Skin epidermis (tissue), 12 donors: ENCODE measurements around the gene TEX26.

Experiments used
- H3K27ac ChIP-seq, 21 experiments: fragments of 200-600 bp; sonication (generic) in 11 of 21; one replicate each; pipeline ENCODE4 v1.5.0; 2020; ENCODE audit warnings: mild to moderate bottlenecking in 3 of 21, inconsistent platforms in 2 of 21, moderate library complexity in 2 of 21
- H3K4me3 ChIP-seq, 7 experiments: fragments of 200-600 bp; sonication (generic) in 2 of 7; one replicate each; pipeline ENCODE4 v1.5.0; 2020; ENCODE audit warnings: inconsistent platforms in 2 of 7, mild to moderate bottlenecking in 2 of 7, moderate library complexity in 1 of 7

Gene TEX26

DNA sequence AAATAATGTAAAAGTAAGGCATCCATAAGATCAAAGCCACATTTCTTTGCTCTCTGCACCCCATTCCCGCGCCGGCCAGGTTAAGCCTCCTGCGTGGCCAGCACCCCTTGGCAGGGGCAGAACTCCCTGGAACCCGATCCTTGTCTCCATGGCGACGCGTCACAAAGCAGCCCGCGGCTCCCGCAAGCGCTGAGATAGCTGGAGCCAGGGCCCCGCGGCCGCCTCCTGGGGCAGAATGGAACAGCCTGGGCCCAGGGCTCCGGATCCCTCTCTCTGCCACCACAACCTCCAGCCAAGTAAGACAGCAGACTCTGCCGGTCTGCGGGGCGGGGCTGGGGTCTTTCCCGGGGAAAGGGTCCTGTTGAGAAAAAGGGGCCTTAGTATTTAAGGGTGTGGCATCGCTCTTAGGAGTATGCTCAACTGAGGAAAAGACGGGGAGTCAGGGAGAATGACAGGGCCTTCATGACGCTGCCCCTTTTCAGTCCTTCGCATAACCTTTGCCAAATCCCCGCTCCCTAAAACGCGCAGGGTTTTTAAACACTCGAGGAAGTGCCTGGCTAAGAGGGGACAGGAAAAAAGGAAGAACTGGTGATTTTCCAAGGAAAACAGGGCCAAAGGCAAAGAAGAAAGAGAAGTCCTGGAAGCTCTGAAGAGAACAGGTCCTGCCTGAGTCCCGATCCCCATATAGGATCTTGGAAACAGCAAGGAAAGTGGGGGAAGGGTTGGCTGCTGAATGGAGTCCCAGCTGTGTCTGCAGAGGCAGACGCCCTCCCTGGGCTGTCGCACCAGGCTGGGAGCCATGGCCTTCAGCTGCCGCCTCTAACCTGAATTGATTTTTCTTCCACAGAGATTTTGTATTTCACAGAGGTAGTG is at the start of gene TEX26:
Gene TEX26 (plus strand): TSS at position 176 of the 873 bp plus-strand sequence. CDS start 60 bp downstream, at position 236.
- no peak within 1 kb of the TSS for H3K4me3 ChIP-seq
- no peak within 1 kb of the TSS for H3K27ac ChIP-seq

DNA sequence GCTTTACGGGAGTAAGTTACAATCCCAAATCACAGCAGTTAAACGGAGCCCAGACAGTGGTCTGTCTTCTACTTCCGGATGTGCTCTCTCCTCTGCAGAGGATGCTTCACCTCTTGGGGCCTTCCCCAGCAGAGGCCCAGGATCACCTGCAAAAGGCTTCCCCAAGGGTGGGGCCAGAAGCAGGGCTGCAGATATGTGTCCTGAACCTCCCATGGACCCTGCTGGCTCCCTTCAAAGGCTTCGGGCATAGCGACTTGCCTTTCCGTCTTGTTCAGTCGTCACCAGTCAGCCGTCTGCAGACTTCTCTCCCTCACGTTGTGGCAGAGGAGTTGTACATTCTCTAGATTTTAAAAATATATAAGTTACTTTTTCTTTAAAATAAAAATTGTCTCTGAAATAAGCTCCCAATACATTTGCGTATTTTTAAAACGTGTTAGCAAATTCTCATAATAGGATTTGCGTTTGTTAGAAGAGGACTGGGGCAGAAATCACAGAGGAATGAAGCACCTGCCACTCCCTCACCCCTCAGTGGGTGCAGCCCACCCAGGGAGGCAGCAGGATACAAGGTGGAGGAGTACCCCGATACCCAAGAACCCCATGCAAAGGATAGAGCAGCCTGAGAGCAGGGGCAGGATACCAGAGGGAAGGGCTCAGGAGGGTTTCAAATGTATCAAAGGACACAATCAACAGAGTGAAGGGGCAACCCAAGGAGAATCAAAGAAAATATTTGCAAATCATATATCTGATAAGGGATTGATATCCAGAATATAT is 49.3 kb upstream of the TEX26 start:
- Histone ChIP-seq H3K4me3 (no peak overlapping the region), H3K27ac (peak overlapping the region in 2 of 21 experiments; percentile 61 to 80)

DNA sequence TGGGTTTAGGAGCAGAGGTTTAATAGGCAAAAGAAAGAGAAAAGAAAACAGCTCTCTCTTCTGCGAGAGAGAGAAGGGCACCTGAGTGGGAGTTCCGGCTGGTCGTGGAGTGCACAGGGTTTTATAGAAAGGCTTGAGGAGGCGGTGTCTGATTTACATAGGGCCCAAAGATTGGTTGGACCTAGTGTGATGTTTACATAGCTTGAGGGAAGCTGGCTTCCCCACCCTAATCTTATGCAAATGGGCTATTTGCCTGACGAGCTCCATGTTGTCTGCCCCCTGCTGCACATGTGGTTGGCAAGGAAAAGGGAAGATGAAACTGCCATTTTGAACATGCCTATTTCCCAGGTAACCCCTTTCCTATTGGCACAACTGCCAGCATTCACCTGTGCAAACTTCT is 47.9 kb upstream of the TEX26 start:
- Histone ChIP-seq H3K27ac (no peak overlapping the region), H3K4me3 (no peak overlapping the region)

DNA sequence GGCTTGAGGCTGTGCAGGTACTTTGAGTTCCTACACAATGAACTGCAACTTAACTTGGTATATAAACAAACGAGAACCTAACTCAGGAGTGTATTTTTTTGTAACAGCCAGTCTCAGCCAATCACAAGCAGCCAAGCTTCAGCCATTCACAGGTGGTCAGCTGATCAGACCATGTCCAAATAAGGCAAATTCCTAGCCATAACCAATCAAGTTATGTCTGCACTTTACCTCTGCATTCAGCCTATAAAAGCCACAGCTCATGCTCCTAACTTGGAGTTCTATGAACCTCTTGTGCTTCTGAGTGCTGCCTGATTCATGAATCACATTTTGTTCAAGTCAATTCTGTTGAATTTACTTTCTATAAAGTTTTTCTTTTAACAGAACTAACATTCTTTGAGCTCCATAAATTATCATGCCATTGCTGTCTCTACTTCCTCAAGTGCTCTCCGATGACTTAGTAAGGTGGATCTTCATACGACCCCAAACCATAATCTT is 43.2 kb upstream of the TEX26 start:
- Histone ChIP-seq H3K27ac (no peak overlapping the region), H3K4me3 (no peak overlapping the region)

DNA sequence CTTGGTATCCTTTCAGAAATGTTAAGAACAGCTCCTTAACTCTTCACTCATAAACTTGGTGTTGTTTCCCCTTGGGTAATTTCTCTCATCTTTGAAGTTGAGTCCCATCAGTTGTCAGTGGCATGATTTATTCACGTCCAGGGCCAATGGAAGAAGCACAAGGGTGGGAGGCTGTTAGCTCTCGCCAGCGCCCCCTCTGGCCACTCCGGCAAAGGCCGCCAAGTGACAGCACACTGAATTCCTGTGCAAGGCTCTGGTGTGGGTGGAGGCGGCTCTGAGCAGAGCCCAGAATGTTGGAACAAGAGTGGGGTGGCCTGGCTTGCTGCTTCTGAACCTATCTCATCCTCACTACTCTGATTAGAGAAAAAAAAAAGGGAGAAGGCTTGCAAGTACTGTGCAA is 39.5 kb upstream of the TEX26 start:
- Histone ChIP-seq H3K27ac (no peak overlapping the region), H3K4me3 (no peak overlapping the region)

DNA sequence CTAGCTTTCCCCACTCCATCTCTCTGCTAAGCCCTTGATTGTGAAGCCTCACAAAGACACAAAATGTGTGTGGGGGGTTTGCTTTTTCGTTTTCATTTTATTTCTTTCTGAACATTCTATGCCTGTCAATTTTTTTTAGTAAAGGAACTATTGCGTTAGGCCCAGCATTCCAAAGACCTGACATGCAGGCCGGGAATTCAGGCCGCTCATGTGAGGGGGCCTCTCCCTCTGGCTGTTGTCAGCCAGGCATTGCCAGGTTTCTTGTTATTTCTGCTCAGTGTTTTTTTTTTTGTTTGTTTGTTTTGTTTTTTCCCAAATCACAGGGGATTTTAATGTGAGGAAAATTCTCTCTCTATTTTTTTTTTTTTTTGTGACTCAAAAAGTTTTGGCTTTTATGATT is 36.7 kb upstream of the TEX26 start:
- Histone ChIP-seq H3K27ac (peak overlapping the region in 10 of 21 experiments; percentile 12 to 90 (median 42)), H3K4me3 (no peak overlapping the region)

DNA sequence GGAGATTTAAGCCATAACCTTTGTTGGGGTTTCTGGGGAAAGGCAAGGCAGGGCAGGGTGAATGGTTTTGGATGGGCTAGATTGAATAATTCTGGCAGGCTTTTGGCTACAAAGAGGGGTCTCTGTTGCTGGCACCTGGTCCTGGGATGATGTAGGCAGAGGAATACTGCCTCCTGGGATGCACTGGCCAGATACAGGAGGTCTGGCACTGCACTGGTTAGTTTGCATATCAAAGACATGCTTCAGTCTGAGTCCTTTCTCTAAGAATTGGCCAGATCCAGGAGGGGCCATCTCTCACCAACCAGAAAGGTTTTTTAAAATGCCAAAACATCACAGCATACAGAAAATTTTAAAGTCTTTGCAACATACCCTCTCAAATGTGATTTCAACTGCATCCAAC is 34.4 kb upstream of the TEX26 start:
- peak overlapping the region in 11 of 21 experiments; percentile 17 to 90 (median 55) for H3K27ac ChIP-seq
- no peak overlapping the region for H3K4me3 ChIP-seq

DNA sequence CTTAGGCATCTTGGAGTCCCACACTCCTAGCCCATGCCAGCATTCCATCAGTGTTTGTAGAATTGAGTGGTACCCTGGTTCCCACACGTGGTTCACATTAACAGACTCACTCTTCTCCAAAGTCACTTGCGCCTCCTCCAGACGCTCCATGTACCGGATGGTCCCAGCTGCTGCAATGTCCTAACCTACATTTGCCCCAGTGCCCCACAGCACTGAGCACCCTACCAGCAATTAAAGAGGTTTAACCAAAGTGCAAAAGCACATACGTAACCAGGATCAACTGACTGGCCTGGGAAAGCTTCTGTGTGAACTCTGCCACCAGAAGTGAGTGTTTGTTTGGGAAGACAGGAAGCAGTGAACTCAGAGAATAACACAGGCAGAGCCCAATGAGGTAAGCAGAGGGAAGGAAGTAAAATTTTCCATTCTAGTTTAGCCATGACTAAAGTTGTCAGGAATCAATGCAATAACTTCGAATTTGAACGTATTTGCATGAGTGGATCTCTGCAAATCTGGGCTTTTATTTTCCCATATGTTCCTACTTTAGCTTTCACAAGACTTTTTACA is 33.7 kb upstream of the TEX26 start:
- Histone ChIP-seq H3K4me3 (no peak overlapping the region), H3K27ac (peak overlapping the region in 12 of 21 experiments; percentile 3 to 90 (median 48))

DNA sequence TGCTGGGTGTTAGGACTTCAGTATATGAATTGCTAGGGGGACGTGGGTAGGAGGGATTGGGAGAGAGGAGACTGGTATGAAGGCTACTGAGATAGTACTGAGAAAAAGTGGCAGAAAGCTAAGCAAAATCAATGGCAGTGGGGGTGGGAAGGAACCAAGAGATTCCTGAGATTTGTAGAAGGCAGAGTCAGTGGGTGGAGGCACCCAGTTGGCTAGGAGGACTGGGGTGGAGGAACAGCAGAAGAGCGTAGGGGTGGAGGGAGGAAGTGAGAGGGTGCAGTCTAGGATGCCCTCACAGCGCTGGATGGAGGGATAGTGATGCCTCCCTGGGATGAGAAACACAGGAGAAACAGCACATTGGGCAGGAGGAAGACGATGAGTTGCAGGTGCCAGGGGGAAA is 32.0 kb upstream of the TEX26 start:
- Histone ChIP-seq H3K27ac (peak overlapping the region in 5 of 21 experiments; percentile 74 to 90 (median 82)), H3K4me3 (no peak overlapping the region)

DNA sequence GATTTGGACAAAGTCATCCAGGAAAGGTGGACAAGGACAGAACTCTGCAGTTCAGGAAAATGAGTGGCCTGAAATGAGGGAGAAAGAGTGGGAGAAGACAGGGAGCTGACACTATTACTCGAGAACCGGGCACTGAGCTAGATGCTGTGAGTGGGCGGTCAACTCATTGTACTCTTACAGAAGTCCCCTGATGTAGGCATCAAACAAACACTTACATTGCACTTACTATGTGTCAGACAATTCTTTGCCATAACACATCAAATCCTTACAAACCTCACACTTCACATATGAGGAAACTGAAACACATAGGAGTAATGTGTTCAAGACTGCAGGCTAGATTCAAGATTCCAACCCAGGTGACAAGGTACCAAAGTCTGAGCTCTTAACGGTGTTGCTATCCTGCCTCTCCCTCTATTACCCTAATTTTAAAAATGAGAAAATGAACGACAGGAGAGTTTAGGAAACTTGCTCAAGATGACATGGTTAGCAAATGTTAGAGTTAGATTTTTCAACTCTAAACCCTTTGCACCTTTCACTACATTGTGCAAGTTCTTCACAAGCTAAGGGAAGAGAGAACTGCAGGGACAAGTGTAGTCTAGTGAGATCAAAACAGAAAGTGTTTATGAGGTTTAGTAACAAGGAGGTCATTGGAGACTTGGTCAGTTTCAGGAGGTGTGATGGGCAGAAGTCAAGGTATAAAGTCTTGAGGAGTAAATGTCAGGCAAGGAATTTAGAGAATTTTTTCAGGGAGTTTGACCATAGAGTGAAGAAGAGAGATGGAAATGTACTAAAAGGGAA is 31.3 kb upstream of the TEX26 start:
- H3K4me3 ChIP-seq: no peak overlapping the region
- H3K27ac ChIP-seq: peak overlapping the region in 4 of 21 experiments; percentile 74 to 90 (median 84)

DNA sequence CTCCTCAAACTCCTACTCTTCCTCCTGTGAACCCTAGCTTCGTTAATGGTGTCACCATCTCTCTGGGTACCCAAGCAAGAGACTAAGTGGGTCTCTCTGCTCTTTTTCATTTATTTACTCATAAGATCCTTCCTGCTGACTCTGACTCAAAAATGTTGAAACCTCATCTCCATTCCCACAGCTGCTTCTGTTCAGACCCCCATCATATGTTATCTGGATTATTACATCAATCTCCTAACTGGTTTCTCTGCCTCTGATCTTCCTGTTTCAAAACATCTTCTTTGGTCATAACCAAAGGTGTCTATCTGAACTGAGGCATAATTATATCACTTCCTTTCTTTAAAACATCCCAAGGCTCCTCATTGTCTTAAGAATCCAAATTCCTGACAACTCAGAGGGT is 28.4 kb upstream of the TEX26 start:
- Histone ChIP-seq H3K27ac (no peak overlapping the region), H3K4me3 (no peak overlapping the region)

DNA sequence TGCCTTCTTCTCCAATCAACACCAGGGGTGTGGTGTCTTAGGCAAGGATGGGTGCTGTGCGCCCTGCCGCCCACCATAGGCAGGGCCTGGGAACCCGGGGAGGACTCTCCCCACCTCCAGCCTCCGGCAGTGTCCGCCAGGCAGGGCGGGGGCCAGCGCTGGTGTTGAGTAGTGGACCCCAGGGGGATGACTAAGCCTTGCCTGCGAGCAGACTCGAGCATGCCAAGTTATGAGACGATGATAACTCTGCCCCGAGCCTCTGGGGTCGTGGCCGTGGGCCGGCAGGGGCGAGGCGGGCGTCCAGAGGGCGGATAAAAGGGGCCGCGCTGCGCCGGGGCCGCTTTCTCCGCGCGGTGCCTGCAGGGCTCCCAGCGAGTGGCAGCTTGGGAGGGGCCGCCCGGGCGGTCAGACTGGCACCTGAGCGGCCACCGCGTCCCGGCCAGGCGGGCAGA is 26.5 kb upstream of the TEX26 start, which contains the start of gene MEDAG:
Gene MEDAG (plus strand): TSS at position 340 of the 452 bp plus-strand sequence. CDS start 245 bp downstream, outside the sequence.
- H3K4me3 ChIP-seq: peak within 1 kb of the TSS; percentile 7 to 41 (median 16)
- peak within 1 kb of the TSS in 17 of 21 experiments; percentile 34 to 89 (median 75) for H3K27ac ChIP-seq

DNA sequence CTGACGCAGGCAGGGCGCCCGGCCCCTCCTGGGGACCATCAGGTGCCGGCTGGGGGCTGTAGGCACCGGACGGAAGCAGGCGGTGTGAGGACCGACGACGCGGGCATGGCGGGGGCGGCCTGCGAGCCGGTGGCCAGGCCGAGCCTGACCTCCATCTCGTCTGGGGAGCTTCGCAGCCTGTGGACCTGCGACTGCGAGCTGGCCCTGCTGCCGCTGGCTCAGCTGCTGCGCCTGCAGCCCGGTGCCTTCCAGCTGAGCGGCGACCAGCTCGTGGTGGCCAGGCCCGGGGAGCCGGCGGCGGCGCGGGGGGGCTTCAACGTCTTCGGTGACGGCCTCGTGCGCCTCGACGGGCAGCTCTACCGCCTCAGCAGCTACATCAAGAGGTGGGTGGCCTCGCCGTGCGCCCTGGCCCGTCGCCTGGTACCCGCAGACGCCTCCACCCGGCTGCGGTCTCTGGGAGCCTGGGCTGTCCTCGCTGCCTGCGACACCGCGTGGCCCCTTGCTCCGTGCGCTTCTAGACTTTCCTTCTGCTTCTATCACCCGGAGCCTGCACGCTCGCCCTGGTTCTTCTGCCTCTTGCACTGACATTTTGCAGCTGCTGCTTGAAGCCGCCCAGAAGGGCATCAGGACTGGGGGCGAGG is 25.9 kb upstream of the TEX26 start:
- Histone ChIP-seq H3K27ac (peak overlapping the region in 17 of 21 experiments; percentile 34 to 89 (median 75)), H3K4me3 (peak overlapping the region; percentile 7 to 41 (median 16))

DNA sequence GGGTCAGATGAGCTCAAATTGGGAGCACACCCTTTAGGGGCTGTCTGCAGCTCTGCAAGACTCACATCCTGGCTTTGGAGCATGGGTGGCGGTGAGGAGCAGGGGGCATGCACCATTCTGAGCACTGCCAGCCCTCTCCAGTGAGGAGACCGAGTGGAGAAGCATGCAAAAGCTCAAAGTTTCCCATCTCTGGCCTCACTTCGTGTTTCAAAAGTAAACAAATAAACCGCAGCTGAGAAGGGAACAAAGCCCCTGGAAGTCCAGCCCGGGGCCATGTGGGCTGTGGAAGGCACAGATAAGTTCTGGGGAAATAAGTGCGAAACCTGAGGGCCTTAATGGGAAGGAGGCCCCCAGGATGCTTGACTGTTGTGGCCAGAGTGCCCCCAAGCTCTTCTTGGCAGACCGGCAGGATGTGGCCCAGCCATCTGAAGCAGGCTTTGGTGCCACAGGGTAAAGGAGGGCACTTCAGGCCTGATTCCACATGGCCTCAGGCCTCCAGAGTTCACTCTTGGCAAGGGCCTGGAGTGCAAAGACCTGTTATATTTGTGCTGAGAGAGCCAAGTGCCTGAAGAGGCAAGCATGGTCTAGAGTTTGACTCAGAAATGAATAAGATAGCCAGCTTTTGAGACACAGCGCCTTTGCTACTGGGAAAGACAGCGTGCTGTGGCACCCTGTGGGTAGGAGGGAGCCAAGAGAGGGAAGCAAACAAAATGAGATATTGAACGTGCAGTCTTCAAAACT is 25.2 kb upstream of the TEX26 start:
- Histone ChIP-seq H3K27ac (peak overlapping the region in 18 of 21 experiments; percentile 31 to 89 (median 74)), H3K4me3 (peak overlapping the region; percentile 1 to 41 (median 14))

DNA sequence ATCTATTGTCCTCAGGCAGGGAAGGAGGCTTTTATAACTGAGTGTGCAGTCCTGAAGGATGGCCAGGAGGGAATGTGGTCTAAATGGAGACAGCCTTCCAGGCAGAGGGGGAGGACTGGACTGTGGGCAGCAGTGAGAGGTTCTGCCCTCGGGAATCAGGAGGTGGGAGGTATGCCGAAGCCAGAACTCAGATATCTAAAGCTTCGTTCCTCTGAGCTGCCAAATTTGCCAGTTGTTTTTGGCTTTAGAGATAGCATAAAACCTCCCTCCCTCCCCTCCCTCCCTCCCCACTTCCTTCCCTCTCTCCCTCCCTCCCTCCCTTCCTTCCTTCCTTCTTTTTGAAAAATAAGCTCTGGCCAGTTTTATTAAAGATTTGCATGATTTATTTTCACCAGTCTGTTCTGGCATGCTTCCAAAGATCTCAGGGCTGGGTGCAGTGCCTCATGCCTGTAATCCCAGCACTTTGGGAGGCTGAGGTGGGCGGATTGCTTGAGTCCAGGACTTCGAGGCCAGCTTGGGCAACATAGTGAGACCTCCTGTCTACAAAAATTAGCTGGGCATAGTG is 24.0 kb upstream of the TEX26 start:
- peak overlapping the region in 2 of 7 experiments; percentile 33 to 41 for H3K4me3 ChIP-seq
- H3K27ac ChIP-seq: peak overlapping the region in 12 of 21 experiments; percentile 21 to 89 (median 75)

DNA sequence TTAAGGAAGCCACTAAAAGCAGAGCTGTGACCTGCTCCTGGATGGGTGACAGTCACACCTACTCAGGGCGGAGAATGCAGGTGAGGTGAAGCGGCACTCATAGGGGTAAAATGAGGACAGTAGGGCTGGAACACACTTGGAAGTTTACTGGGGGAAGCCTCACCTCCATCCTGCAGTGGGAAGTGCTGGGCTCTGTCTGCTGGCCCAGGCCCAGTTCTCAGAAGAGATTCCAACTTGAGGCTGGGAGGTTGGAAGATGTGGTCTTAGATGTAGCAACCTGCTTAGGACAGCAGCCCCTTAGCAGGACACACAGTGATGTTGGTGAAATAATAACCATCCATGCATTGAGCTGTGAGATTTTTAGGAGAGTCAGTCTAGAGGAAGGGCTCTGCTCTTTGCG is 21.8 kb upstream of the TEX26 start:
- no peak overlapping the region for H3K27ac ChIP-seq
- H3K4me3 ChIP-seq: no peak overlapping the region

DNA sequence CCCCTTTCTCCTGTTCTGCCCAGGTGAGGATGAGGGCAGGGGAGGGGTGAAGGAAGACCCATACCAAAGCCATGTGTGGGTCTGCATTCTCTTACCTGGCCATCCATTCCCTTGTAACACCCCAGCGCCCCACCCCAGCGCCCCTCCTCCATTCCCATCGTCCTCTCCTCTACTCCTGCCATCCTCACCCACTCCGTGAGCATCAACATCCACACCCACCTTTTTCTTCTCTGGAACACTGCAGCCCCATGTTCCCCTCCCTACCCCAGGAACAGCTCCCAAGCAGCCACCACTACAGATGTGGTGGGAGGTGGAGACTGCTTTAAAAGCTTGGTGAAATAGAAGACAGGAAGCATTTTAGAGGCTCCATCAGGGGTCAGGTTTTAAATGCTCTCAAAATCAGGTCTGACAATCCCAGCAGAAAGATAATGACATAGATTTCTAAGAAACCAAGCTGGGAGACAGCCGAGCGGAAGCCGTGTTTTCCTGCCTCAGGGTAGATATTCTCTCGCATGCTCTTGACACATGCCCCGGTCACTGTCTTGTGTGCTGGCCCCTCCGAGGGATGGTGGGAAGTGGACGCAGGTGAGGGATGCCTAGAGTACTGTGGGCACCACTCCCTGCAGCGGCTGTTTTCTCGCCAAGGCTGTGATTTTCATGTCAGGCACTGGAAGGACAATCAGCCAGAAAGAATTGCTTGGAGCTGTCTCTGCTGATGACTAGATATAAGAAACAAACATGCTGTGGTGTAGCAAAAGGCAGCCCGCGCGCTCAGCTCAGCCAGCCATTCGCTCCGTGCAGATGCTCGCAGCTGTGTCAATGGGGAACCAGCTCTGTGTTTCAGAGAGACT is 16.5 kb upstream of the TEX26 start:
- Histone ChIP-seq H3K27ac (no peak overlapping the region), H3K4me3 (no peak overlapping the region)
